ENCODE measurements around the gene CDKL4.
"Not testable (repeated sequence)": the region's sequence is repeated elsewhere in the genome, so short reads cannot be mapped to it uniquely, and the experiment has no call there.

GRCh38 chr2:39197003-39197402, 46.8 kb downstream of the CDKL4 start:
- TF ChIP-seq, protein P1, sequence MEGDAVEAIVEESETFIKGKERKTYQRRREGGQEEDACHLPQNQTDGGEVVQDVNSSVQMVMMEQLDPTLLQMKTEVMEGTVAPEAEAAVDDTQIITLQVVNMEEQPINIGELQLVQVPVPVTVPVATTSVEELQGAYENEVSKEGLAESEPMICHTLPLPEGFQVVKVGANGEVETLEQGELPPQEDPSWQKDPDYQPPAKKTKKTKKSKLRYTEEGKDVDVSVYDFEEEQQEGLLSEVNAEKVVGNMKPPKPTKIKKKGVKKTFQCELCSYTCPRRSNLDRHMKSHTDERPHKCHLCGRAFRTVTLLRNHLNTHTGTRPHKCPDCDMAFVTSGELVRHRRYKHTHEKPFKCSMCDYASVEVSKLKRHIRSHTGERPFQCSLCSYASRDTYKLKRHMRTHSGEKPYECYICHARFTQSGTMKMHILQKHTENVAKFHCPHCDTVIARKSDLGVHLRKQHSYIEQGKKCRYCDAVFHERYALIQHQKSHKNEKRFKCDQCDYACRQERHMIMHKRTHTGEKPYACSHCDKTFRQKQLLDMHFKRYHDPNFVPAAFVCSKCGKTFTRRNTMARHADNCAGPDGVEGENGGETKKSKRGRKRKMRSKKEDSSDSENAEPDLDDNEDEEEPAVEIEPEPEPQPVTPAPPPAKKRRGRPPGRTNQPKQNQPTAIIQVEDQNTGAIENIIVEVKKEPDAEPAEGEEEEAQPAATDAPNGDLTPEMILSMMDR (IDR thresholded peaks at IDR 0.05) = not testable (repeated sequence)
- not testable (repeated sequence) for TF ChIP-seq POLR2A (IDR thresholded peaks at IDR 0.05)
